Measurements from ENCODE around the gene FAM227A. TPM values are rescaled to one million over a fixed set of nuclear protein-coding genes. Genes with fewer than 3 reads are reported as not detected.

The FAM227A gene
- total and polyA plus RNA-seq, 2 of the 13 experiments (the other 11 are each of a cell fraction or from before 2014, with no cell fraction given), result 1.0 to 1.5 TPM

GRCh38 chr22:38700789-38701628 lies 44.8 kb upstream of the FAM227A start, which contains the start of gene JOSD1 (continued):
- TF ChIP-seq ZNF432 (CRISPR knock-in tag; IDR thresholded peaks at IDR 0.05; ENCODE audit: borderline replicate concordance), result no peak
- TF ChIP-seq, protein P1, sequence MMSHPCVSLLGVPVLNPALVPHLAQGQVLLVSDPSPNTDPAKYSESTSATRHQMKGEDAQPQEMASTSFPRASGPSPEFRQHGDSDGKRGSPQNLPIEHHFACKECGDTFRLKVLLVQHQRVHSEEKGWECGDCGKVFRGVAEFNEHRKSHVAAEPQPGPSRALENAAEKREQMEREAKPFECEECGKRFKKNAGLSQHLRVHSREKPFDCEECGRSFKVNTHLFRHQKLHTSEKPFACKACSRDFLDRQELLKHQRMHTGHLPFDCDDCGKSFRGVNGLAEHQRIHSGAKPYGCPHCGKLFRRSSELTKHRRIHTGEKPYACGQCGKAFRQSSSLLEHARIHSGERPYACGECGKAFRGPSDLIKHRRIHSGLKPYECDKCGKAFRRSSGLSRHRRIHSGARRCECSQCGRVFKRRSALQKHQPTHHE (CRISPR knock-in tag; IDR thresholded peaks at IDR 0.05; ENCODE audit: borderline replicate concordance), result no peak
- peak; percentile 80; the same call in 1 of the 2 replicates for TF ChIP-seq ZNF776 (CRISPR knock-in tag; IDR thresholded peaks at IDR 0.05)
- TF ChIP-seq, protein P2, sequence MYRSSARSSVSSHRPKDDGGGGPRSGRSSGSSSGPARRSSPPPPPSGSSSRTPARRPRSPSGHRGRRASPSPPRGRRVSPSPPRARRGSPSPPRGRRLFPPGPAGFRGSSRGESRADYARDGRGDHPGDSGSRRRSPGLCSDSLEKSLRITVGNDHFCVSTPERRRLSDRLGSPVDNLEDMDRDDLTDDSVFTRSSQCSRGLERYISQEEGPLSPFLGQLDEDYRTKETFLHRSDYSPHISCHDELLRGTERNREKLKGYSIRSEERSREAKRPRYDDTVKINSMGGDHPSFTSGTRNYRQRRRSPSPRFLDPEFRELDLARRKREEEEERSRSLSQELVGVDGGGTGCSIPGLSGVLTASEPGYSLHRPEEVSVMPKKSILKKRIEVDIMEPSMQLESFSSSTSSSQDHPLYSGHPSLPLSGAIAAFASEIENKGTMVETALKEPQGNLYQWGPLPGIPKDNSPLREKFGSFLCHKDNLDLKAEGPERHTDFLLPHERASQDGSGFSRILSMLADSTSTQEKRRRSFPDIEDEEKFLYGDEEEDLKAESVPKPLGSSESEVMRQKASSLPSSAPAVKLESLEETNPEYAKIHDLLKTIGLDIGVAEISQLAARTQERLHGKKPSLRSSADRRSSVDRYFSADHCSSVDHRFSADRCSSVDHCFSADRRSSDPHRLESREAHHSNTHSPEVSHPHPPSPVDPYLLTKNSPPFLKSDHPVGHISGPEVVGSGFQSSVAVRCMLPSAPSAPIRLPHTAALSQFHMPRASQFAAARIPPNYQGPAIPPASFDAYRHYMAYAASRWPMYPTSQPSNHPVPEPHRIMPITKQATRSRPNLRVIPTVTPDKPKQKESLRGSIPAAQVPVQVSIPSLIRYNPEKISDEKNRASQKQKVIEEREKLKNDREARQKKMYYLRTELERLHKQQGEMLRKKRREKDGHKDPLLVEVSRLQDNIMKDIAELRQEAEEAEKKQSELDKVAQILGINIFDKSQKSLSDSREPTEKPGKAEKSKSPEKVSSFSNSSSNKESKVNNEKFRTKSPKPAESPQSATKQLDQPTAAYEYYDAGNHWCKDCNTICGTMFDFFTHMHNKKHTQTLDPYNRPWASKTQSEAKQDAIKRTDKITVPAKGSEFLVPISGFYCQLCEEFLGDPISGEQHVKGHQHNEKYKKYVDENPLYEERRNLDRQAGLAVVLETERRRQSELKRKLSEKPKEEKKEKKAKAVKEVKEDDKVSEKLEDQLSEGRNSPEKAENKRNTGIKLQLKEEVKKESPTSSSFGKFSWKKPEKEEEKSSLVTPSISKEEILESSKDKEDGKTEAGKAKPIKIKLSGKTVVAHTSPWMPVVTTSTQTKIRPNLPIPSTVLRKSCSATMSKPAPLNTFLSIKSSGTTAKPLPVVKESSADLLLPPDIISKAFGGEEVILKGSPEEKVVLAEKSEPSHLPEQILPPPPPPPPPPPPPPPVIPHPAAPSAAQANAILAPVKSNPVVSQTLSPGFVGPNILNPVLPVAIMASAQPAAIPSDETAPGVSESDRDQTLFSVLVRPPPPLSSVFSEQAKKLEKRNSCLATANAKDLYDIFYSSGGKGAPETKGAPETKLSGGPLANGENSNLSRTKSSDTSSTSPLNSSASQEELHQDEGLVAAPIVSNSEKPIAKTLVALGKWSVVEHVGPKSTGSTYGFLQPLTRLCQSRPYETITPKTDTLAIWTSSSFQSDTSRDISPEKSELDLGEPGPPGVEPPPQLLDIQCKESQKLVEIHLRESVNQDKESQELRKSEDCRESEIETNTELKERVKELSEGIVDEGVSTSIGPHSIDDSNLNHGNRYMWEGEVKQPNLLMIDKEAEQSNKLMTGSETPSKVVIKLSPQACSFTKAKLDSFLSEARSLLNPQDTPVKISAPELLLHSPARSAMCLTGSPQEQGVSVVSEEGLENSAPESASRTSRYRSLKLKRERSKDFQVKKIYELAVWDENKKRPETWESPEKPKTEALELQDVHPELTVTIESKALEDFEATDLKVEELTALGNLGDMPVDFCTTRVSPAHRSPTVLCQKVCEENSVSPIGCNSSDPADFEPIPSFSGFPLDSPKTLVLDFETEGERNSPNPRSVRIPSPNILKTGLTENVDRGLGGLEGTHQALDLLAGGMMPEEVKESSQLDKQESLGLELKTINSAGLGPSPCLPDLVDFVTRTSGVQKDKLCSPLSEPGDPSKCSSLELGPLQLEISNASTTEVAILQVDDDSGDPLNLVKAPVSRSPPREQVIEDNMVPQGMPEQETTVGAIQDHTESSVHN (CRISPR knock-in tag; IDR thresholded peaks at IDR 0.05), result no peak
- TF ChIP-seq RFXANK (CRISPR knock-in tag; IDR thresholded peaks at IDR 0.05), result peak; percentile 81; the same call in 1 of the 2 replicates
- TF ChIP-seq ASH2L (IDR thresholded peaks at IDR 0.05; ENCODE audit: insufficient read length, low read depth, low read length), result peak; percentile 62
- TF ChIP-seq CEBPB (IDR thresholded peaks at IDR 0.05; ENCODE audit: borderline replicate concordance, low read depth, low read length), result no peak; the same call in 1 of the 2 replicates
- peak; percentile 59; the same call in 1 of the 2 replicates for TF ChIP-seq ZBTB42 (CRISPR knock-in tag; IDR thresholded peaks at IDR 0.05)
- peak; percentile 86 for TF ChIP-seq ZEB1 (IDR thresholded peaks at IDR 0.05; ENCODE audit: insufficient replicate concordance, low read depth)
- TF ChIP-seq, protein P3, sequence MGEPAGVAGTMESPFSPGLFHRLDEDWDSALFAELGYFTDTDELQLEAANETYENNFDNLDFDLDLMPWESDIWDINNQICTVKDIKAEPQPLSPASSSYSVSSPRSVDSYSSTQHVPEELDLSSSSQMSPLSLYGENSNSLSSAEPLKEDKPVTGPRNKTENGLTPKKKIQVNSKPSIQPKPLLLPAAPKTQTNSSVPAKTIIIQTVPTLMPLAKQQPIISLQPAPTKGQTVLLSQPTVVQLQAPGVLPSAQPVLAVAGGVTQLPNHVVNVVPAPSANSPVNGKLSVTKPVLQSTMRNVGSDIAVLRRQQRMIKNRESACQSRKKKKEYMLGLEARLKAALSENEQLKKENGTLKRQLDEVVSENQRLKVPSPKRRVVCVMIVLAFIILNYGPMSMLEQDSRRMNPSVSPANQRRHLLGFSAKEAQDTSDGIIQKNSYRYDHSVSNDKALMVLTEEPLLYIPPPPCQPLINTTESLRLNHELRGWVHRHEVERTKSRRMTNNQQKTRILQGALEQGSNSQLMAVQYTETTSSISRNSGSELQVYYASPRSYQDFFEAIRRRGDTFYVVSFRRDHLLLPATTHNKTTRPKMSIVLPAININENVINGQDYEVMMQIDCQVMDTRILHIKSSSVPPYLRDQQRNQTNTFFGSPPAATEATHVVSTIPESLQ (CRISPR knock-in tag; conservative IDR thresholded peaks at IDR 0.05), result no peak
- peak; percentile 91 for TF ChIP-seq GABPB1 (CRISPR knock-in tag; IDR thresholded peaks at IDR 0.05)
- no peak; the same call in 1 of the 2 replicates for TF ChIP-seq JDP2 (CRISPR knock-in tag; IDR thresholded peaks at IDR 0.05; ENCODE audit: borderline replicate concordance)
- TF ChIP-seq NCOA2 (CRISPR knock-in tag; IDR thresholded peaks at IDR 0.05), result peak; percentile 7; the same call in 1 of the 2 replicates
- no peak for TF ChIP-seq ZZZ3 (CRISPR knock-in tag; IDR thresholded peaks at IDR 0.05; ENCODE audit: borderline replicate concordance)

Data from HepG2 (cell line).